HG03354 (cell line): ENCODE data around the gene TTLL1.
A peak's percentile ranks its signal among the peaks of the same experiment; 100 is the strongest.

Experiments used
- ATAC-seq: cut with Tn5 transposase; IDR thresholded peaks from one replicate; pipeline ENCODE4 v1.9.1; 2021; ENCODE audit warnings: mild to moderate bottlenecking; ENCODE audit not compliant: unreplicated experiment, poor library complexity, severe bottlenecking

Gene TTLL1

DNA sequence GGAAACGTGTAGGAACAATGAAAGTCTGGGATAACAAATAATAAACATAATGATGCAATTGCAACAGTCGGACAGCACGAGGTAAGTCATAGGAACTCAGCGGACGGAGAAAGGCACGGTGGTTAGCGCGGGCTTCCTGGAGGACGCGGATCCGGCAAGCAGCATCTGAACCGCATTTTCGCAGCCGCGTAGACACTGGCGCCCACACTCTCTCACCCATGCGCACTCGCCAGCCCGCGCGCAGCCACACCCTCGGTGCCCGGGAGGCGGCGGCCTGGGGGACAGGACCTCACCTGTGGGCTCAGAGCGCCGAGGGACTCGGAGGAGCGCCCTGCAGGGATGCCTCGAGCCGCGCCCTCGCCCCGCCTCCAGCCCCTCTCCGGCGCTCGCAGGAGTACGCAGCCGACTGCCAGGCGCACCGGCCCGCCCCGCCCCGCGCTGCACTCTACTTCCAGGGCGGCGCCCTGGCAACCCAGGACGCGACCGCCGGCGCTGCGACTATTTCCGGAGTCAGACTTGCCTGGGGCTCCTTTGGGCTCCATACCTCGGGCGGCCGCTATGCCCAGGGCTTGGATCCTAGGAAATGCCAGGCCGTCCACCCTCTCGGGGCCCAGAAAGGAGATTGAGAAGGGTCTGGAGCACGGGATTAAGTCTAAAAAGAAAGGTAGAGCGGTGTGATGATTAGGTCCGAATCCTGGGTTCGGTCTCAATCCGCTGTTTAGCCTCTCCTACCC is at the start of gene TTLL1:
TSS of gene TTLL1 (minus strand) at position 408 of the 734 bp plus-strand sequence. CDS start 13,805 bp downstream, outside the sequence.
- ATAC-seq = peak; percentile 80

DNA sequence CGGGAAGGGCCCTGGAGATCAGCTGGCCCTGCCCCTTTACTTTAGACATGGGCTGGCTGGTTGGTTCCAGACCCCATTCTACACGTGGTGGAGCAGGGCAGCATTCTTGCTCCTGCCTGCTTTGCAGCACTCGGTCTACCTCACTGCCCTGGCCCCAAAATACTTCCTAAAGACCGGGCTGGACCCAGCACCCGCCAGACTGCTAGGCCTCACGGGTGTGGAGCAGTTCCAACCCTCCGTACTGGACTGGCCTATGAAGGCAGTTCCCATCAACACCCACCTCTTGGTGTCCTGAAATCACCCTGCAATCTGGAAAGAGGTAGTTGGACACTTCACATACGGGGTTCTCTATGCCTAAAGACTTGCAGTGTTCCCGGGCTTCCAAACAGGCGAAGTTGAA is 47.6 kb upstream of the TTLL1 start:
- ATAC-seq = no peak

DNA sequence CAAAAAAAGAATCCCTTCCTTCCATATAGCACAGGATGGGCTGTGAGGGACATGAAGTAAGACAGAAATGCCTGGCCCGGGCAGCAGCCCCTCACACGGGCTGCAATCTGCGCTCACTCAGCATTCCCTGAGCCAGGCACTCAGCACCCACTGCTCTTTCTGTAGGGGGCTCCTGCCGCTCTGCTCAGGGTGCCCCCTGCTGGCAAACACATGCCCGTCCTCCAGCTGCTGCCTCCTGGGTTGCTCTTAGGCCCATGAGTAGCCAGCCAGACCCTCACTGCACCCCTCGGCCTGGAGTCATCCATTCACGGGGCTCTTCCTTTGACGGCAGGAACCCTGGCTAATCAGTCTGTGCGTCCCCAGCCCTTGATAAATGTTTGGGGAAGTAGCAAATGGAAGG is 47.1 kb upstream of the TTLL1 start:
- no peak for ATAC-seq

DNA sequence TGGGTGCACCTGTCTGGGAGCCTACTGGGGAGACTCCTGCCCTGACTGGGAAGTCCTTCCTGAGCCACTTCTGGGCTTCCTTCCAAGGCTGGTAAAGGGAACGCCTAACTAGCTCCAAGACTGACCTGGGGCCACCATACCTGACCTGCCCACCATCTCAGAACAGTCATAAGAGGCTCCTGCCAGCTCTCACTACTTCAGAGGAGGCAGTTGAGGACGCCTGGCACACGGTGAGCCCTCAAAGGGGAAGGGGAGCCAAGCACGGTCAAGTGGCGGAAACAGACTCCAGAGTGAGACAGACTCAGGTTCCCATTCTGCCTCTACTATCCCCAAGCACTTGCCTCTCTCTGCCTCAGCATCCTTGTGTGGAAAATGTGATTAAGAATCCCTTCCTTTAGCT is 46.4 kb upstream of the TTLL1 start:
- no peak for ATAC-seq

DNA sequence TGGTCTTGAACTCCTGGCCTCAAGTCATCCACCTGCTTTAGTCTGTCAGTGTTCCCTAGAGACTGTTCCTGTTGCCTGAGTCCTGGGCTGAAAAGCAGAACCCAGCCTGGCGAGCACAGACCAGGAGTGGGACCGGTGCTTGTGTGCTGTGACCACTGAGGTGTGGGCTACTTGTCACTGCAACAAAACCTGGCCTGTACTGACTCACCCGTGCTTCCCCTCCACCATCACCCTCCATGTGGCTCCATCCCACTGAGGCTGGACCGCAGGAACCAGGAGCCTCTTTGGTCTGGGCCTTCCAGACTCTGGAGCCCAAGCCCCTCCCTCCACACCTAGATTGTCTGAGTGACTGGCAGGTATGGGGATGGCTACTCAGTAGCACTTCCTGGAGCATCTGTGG is 45.4 kb upstream of the TTLL1 start:
- no peak for ATAC-seq

DNA sequence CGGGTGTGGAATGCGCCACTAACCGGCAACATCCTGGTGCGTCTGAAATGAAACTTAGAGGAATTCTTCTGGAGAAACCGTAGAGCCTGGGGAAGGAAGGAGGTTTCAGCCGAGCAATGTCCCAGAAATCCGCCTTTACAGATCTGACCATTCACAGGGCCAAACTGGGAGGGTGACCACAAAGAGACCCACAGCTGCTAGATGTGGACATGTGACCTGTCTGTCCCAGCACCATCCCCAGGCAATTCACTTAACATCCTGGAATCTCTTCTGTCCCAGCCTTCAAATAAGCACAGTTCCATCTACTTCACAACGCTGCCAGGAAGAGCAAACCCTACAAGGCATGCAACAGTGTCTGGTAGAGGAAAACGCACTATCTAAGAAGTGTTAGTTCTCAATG is 44.2 kb upstream of the TTLL1 start:
- no peak for ATAC-seq

DNA sequence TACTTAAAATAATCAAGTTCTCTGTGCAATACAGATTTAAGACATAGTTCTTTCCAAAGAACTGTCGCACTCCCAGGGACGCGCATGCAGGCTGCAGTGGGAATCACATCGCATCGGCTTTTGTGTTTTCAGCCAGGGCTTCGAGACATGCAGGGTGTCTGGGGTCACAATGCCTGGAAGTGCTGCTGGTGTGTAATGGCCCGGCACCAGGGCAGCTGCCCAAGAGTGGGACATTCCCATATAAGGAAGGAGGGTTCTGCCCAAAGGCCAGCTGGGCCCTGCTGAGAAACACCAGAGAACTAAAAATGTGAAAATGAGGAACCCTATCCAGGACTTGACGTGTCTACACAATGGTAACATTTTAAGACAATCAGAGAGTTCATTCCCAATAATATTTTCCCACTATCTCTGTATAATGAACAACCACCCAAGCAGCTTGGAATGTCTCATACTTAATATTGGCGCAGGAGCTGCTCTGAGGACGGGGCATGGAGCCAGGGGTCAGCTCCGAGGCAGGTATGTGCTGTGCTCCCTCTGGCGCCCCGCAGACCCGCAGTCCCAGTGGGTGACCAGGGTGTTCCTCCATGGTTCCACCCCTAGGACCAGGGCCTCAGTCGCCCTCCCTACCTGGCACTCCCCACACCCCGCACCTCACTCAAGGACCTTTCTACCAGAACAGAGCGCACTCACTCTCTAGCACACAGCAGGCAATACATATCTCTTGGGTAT is 42.7 kb upstream of the TTLL1 start:
- no peak for ATAC-seq

DNA sequence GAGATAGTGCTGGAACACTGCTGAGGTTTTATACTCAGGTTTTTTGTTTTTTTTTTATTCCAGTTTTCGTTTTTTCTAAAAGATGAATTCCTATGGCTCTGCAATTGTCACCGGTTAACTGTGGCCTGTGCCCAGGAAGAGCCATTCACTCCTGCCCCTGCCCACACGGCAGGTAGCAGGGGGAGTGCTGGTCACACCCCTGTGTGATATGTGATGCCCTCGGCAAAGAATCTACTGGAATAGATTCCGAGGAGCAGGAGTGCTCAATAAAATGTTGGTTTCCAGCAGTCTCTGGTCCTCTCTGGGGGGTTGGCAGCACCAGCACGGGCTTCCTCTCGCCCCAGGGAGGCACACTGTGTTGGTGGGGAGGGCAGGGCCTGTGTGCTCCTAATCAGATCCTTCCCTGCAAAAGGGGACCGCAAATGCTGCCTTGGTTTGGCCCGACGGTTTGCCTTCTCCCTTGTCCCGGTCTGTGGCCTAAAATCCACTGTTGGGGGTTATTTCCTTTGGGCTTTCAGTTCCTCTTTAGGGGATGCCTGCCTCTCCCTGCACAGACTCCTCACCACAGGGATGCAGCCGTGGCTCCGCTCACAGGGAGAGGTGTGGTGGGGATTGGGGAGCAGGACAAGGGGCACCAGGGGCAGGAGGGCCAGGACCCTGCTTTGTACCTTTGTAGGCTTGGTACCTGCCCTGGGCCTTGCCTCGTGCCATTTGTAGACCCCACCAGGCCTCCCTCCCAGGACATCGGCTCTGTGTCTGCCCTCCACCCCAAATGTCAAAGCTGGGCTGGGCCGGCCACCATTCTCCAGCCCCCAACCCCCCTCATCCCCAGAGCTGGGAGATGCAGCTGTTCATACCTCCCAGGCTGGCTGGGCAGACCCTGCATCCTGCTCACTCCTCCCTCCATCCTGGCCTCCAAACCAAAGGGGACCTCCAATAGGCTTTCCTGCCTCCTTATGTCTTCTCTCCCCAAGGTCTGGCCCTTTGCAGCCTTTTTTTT is 40.5 kb upstream of the TTLL1 start:
- no peak for ATAC-seq

DNA sequence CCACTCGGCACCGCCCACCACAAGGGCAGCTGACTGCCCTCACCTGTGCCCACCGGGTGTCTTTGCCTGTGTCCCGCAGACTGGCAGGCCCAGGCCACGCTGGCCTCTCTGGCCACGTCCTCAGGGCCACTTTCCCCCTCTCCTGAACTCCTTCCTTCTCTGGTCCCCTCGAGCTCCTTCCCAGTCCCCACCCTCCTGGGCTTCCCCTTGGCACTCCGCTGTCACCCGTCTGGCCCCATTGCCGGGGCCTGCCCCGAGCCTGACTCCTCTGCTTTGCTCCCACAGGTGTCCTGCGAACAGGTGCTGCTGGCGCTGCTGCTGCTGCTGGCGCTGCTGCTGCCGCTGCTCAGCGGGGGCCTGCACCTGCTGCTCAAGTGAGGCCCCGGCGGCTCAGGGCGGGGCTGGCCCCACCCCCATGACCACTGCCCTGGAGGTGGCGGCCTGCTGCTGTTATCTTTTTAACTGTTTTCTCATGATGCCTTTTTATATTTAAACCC is 39.8 kb upstream of the TTLL1 start:
- ATAC-seq = no peak

DNA sequence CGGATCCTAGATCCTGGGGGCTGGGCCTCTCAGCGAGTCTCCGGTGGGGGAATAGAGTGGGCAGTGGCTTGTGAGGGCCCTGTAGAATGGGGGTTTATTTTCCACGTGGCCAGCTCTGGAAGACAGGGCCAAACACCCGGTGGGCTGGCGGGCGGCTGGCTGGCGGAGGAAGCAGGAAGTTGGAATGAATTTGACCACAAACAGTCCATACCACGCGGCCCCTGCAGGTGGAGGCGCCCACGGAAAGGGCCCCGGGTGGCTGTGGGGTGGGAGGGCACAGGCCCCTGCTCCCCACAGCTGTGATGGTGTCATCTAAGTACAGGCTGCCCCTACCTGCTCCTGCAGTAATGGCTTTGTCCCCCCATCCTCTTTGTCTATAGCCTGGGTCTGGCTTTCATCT is 38.9 kb upstream of the TTLL1 start:
- no peak for ATAC-seq

DNA sequence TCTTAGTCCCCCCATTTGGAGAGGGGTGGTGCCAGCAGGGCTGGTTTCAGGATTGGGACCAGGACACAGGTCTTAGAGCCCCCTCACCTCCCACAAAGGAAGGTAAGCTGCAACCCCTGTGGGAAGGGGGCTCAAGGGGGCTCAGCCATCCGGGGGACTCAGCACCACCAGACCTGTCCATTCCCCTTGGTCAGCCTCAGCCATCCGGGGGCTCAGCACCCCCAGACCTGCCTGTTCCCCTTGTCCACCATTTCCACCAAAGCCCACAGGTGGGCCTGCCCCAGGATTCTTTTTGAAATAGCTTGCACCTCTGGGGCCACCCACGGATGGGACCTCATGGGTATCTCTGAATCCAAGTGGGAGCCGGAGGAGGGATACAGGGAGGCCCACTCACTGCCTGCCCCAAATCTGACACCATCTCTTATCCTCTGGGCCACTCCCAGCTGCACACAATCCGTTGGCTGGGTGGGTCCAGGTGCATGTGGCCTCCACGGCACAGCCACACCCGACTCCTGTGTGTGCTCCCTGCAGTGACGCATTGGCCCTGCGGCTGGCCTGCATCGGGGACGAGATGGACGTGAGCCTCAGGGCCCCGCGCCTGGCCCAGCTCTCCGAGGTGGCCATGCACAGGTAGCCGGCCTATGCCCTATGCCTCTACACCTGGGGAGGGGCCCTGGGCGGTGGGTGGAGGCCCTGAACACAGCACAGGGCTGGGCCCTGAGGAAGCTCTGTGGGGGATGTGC is 38.1 kb upstream of the TTLL1 start:
- no peak for ATAC-seq

DNA sequence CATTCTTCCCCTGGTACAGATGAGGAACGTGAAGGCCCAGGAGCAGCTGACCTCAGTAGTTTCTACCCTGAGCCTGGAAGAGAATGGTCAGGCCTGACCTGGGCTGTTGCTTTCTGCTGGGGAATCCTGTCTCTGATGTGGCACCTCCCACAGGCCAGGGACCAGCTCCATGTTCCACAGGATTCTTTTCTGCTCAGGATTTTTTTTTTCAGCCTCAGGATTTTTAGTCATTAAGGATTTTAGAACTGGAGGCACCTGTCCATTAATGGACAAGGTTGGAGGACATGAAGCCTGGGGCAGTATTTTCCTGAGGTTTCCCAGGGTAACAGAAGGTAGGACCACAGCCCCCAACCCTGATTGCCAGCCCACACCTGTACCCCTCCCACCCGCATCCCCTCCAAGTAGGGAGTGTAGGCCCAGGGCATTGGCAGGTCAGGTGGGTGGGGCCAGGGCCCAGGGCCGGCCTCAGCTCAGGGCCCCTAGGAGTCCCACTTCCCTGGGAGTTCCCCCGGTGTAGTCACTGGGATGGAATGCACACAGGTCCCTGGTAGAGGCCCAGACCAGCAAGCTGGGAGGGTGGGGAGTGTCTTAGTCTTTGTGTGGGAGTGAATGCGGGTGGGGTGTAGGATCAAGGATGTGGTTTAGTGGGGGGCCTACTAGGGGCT is 37.4 kb upstream of the TTLL1 start:
- no peak for ATAC-seq

DNA sequence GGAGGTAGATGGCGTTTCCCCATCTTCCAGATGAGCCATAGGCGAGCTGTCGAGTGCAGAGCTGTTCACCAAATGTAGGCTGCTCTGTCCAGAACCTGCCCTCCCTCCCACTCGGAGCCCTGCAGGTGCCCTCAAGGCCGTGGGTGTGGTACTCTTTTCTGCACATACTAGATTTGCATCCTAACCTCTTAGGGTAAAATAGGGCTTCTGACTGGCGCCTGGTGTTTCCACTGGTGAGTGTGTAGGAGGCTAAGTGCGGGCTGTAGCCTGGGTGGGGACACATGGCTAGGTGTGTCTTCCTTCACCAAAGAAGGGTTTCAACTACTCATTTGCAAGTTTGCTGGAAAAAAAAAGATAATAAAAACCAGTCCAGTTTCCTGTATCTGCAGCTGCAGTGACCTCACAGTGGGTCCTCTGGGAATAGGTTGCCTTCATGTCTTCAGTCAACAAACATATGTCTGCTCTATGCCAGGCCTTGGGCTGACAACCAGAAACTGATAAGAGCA is 29.8 kb upstream of the TTLL1 start:
- no peak for ATAC-seq

DNA sequence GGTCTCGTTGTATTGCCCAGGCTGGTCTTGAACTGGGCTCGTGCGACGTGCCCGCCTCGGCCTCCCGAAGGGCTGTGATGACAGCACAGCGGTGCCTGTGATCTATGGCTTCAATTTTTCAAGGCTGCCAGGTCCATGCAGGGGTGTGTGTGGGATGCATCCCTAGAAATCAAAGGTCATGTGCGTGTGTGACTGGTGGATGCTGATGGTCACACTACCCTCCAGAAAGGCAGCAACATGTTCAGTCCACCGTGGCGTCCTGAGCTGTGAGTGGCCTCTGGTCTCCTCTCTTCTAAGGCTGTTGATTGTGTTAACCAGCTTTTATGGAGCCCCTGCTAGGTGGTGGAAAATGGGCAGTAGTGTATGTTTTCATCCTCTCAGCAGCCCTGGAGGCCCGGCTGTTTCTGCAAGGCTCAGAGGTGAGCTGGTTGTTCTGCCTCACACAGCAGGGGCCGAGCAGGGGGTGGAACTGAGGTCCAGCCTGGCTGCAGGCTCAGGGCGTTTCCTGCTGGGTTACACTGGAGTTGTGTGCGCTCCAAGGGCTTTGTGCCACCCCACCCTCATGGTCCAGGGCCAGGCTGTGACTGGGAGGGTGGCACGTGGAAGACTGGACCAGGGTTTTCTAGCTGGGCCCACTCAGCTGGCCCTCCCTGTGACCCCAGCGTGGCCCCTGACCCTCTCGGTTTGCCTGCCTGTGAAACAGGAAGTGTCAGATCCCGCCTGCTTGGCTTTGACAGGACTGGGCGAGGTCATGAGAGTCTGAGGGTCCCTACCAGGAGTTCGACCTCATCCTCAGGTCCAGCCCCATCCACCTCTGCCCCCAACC is 29.0 kb upstream of the TTLL1 start:
- ATAC-seq = no peak

DNA sequence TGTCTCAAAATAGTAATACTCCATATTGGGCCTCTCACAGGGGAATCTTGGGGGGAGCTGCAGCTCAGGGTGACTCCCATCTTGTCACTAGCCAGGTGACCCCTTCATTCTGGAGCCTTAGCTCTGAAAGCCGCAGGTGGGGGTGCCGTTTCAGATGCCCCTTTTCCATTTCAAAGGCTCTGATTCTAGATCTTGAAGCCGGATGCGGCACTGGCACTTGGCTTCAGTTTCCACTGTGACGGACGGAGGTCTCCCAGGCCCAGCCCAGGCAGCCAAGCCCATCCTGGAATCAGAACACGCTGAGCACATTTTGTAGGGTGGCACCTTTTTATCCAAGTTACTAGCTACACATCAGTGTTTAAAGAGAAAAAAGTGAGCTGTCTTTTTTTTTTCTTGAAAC is 27.7 kb upstream of the TTLL1 start:
- no peak for ATAC-seq

DNA sequence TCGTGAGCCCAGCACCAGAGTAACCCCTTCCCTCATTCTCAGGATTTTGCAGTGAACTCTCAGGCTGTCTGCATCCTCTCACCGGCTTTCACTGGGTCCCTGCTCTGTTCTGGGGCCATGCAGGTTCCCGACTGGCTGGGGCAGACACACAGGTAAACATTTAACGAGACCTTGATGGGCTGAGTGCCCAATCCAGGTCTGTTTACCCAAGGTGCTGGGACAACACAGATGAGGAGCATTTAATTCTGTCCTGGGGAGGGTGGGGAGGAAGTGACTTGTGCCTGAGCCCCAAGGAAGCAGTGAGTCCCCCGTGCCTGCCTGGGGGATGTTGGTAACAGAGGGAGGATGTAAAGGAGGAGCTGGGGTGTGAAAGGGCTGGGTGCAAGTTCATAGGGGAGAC is 25.8 kb upstream of the TTLL1 start:
- ATAC-seq = no peak

DNA sequence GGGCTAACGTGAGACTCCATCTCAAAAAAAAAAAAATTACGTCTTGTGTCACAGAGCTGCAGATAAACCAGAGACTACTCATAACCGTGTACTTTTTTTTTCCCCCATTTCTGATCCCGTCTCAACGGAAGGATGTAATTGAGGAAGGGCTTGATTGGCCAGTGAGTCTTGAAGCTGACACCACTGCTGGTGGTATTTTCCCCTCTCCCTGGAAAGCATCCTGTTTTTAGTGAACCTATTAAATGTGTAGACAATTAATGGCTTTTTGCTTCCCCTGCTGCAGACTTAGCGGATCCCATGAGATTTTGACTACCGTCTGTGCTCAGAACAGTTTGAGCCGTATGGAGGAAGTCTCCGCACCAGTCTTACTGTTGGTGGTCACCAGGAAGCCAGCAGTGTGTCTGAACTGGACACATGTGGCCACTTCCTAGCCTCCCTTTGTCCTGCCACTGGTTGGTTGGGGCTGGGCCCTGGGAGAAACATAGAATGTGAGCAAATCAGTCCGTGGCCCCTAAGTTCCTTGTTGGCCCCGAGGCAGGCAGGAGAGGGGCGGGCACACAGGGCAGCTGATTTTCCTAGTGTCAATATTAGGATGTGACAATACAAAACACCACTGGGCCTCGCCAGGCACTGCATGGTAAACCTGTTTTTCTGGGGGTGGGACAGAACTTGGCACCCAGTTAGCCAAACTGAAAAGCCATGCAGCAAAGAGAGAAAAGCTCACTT is 24.5 kb upstream of the TTLL1 start:
- no peak for ATAC-seq
